Progenitor cell of endocrine pancreas (in vitro differentiated cells): ENCODE results near the gene TYW5. TPM values are rescaled to one million over a fixed set of nuclear protein-coding genes. Genes with fewer than 3 reads are reported as not detected.

ENCODE experiments used
- DNase-seq: peaks from one replicate; pipeline ENCODE4 v3.0.0; 2021; ENCODE audit warnings: low spot score; ENCODE audit not compliant: unreplicated experiment
- H3K27ac Mint-ChIP-seq: 2 replicates; pipeline ENCODE4 v1.8.0; 2021; ENCODE audit warnings: mild to moderate bottlenecking, moderate library complexity, mixed read lengths
- H3K27me3 Mint-ChIP-seq: 2 replicates; pipeline ENCODE4 v1.8.0; 2021; ENCODE audit warnings: mixed read lengths
- H3K36me3 Mint-ChIP-seq: 2 replicates; pipeline ENCODE4 v1.8.0; 2022; ENCODE audit warnings: mixed read lengths; ENCODE audit not compliant: insufficient read depth
- H3K4me1 Mint-ChIP-seq: 2 replicates; pipeline ENCODE4 v1.8.0; 2021; ENCODE audit warnings: low read depth, mixed read lengths
- H3K4me3 Mint-ChIP-seq: 2 replicates; pipeline ENCODE4 v1.8.0; 2021; ENCODE audit warnings: low read depth, mild to moderate bottlenecking, moderate library complexity, mixed read lengths
- H3K9me3 Mint-ChIP-seq: 2 replicates; pipeline ENCODE4 v1.8.0; 2021; ENCODE audit warnings: low read depth, mixed read lengths
- total RNA-seq: library from RNA; stranded (reverse); gene quantifications from 2 replicates; pipeline ENCODE4 v1.2.1, GENCODE V29; 2021
- TF ChIP-seq, protein P1 (sequence below): fragments of 200-600 bp; sonication (generic); IDR thresholded peaks from one replicate; pipeline ENCODE4 v1.5.0; 2021; ENCODE audit warnings: antibody characterized with exemption, mild to moderate bottlenecking; ENCODE audit not compliant: unreplicated experiment

TYW5 gene
- total RNA-seq, 1 donor from 2014 or later, result 16.6 TPM

DNA sequence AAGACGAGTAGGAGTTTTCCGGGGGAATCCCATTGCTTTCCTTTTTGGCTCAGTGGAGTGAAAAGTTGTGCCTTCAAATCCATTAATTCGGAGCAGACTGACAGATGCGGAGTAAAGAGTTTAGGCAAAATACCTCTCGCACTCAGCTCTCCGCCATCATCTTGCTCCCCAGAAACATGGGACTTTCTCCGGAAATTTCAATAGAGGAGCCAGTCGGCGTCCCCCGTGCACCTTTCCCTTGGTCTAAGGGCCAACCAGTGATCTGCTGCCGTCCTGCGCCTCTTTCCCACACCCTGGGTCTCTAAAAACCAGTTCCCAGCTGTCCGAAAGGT is 318 bp downstream of the TYW5 start:
- TF ChIP-seq, protein P1, sequence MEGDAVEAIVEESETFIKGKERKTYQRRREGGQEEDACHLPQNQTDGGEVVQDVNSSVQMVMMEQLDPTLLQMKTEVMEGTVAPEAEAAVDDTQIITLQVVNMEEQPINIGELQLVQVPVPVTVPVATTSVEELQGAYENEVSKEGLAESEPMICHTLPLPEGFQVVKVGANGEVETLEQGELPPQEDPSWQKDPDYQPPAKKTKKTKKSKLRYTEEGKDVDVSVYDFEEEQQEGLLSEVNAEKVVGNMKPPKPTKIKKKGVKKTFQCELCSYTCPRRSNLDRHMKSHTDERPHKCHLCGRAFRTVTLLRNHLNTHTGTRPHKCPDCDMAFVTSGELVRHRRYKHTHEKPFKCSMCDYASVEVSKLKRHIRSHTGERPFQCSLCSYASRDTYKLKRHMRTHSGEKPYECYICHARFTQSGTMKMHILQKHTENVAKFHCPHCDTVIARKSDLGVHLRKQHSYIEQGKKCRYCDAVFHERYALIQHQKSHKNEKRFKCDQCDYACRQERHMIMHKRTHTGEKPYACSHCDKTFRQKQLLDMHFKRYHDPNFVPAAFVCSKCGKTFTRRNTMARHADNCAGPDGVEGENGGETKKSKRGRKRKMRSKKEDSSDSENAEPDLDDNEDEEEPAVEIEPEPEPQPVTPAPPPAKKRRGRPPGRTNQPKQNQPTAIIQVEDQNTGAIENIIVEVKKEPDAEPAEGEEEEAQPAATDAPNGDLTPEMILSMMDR, result no peak
- H3K27me3 Mint-ChIP-seq, result no peaks in the 10 kb centered on the region
- H3K36me3 Mint-ChIP-seq, result peaks cover 4% of the 10 kb centered on the region
- peaks cover 25% of the 10 kb centered on the region for H3K4me1 Mint-ChIP-seq
- no peaks in the 10 kb centered on the region for H3K9me3 Mint-ChIP-seq
- DNase-seq, result no peak
- peak overlapping the region; percentile 94 for H3K4me3 Mint-ChIP-seq
- peak overlapping the region; percentile 99 for H3K27ac Mint-ChIP-seq

DNA sequence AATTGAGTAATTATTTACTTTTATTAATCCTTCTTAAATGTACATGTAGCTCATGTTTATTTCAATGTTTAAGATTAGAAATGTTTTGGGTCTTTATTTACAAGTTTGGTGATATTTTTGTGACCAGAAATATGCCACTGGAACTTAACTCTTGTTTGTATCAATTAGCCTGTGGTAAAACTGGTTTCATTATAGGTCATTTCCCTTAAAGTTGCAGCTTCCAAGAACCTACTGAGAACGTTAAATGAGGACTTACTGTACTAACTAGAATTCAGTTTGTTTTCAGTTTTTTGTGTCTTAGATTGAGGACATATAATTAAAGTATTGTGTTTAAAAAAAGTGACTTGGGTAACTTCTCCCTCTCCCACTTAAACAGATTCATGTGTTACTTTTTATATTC is 4.3 kb downstream of the TYW5 start:
- no peak for DNase-seq
- H3K4me1 Mint-ChIP-seq, result peaks cover 11% of the 10 kb centered on the region
- H3K9me3 Mint-ChIP-seq, result no peaks in the 10 kb centered on the region

DNA sequence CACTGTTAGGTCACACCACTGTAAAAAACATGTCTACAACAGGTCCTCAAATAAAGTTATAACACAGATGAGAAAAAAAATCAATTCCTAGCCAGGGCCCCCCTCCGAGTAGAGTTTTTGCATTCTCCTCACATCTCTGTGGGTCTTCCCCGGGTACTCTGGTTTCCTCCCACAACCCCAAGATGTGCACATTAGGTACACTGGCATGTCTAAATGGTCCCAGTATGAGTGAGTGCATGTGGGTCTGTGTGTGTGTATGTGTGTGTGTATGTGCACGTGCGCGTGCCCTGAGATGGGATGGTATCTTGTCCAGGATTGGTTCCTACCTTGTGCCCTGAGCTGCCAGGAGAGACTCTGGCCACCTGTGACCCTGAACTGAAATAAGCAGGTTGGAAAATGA is 4.9 kb downstream of the TYW5 start:
- TF ChIP-seq, protein P1, result no peak
- Mint-ChIP-seq H3K27me3 (no peaks in the 10 kb centered on the region), H3K36me3 (peaks cover 14% of the 10 kb centered on the region), H3K4me3 (no peak overlapping the region), H3K9me3 (no peaks in the 10 kb centered on the region), H3K27ac (peak overlapping the region; percentile 18), H3K4me1 (peaks cover 11% of the 10 kb centered on the region)
- no peak for DNase-seq

More for the DNA sequence above, 4.3 kb downstream of the TYW5 start:
- TF ChIP-seq, protein P1, result no peak
- Mint-ChIP-seq H3K27ac (no peak overlapping the region), H3K27me3 (no peaks in the 10 kb centered on the region), H3K4me3 (no peak overlapping the region), H3K36me3 (peaks cover 14% of the 10 kb centered on the region)

DNA sequence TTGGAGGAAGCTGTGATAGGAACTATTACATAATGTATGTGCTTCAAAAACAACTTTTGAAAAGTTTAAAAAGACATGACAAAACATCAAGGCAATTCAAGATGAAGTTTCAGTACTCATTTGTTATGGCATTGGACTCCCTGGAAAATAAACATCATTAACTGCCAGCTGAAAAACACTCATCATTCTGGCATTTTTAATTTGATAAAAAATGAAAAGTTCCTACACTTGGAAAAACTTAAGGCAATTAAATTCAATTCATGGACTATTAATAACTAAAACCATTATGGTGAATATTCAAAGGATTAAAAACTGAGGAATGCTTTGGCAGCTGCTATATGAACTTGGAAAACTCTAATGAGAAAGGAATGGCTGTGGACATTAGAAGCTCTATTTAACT is 8.5 kb downstream of the TYW5 start:
- no peaks in the 10 kb centered on the region for H3K9me3 Mint-ChIP-seq
- DNase-seq, result no peak
- H3K27me3 Mint-ChIP-seq, result no peaks in the 10 kb centered on the region
- no peak overlapping the region for H3K4me3 Mint-ChIP-seq
- H3K27ac Mint-ChIP-seq, result peak overlapping the region; percentile 29
- no peaks in the 10 kb centered on the region for H3K4me1 Mint-ChIP-seq
- peaks cover 22% of the 10 kb centered on the region for H3K36me3 Mint-ChIP-seq
- TF ChIP-seq, protein P1, result no peak

DNA sequence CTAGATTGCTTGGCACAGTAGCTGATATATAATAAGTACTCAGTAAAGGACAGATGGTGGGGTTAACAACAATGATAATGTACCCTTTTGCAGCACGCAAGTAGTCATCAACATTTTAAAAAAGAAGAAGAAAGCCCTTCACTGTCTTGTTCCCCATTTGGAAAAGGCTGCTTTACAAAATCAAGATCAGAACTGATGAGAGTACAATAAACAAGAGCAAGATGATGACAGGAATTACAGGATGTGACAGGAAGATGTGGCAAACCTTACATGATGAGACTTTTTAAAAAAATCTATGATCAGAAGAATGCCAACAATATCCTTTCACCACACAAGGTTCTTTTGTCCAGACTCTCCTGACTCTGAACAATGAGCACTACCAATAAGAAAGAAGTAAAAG is 9.1 kb downstream of the TYW5 start:
- no peak overlapping the region for H3K4me3 Mint-ChIP-seq
- no peaks in the 10 kb centered on the region for H3K4me1 Mint-ChIP-seq
- no peak for DNase-seq
- H3K27me3 Mint-ChIP-seq, result no peaks in the 10 kb centered on the region
- no peak overlapping the region for H3K27ac Mint-ChIP-seq
- no peaks in the 10 kb centered on the region for H3K9me3 Mint-ChIP-seq
- TF ChIP-seq, protein P1, result no peak
- H3K36me3 Mint-ChIP-seq, result peaks cover 22% of the 10 kb centered on the region
